ENCODE measurements around the gene SHISAL2A.

The SHISAL2A gene

DNA sequence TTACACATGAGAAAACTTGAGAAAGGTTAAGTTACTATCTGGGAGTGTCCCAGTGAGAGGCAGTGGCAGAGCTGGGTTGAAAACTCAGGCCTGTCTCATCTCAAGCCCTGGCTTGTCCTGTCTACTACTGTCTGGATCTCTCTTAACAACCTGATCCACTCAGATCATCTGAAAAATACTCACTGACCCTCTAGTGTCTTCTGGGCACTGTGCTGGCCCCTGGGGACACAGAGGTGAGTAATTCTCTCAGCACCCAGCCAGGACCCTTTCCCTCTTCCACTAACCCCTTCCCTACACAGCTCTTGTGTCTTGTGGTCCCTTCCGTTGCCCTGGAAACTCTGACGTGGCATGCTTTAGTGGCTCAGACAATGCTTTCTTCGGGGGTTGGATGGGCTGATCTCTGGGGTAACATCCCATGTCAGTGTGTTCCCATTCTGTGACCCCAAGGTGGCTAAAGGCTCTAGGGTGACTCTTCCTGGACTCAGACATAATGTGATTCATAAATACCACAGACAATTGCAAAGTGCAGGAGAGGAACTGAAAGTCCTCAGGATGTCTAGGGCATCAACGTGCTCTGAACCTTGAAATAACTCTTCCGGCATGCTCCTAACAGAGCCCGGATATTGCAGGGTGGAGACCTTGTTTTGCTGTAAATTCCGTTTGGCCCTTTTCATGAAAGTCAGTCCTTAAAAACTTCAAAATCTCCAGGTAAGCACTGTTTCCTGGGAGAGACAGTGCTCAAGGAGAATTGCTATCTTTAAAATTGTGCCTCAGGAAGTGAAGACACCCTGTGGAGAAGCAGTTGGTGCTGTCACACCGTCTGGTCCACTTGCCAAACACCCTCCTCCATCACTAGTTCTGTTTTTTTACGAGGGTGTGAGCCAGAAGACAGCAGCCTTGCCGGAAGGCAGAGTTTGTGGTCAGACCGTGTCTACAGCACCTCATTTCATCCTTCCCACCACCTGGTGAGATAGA is 4.0 kb downstream of the SHISAL2A start:
- H3K27me3 ChIP-seq, result peaks cover 0 to 28% of the 10 kb centered on the region in 2 donors
- TF ChIP-seq, protein P1, sequence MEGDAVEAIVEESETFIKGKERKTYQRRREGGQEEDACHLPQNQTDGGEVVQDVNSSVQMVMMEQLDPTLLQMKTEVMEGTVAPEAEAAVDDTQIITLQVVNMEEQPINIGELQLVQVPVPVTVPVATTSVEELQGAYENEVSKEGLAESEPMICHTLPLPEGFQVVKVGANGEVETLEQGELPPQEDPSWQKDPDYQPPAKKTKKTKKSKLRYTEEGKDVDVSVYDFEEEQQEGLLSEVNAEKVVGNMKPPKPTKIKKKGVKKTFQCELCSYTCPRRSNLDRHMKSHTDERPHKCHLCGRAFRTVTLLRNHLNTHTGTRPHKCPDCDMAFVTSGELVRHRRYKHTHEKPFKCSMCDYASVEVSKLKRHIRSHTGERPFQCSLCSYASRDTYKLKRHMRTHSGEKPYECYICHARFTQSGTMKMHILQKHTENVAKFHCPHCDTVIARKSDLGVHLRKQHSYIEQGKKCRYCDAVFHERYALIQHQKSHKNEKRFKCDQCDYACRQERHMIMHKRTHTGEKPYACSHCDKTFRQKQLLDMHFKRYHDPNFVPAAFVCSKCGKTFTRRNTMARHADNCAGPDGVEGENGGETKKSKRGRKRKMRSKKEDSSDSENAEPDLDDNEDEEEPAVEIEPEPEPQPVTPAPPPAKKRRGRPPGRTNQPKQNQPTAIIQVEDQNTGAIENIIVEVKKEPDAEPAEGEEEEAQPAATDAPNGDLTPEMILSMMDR (IDR thresholded peaks at IDR 0.05), result no peak
- H3K4me1 ChIP-seq, result peaks cover 0 to 12% (median 6%) of the 10 kb centered on the region in 4 donors
- intact Hi-C loops (cut with DNase I; ENCODE audit: low total_unique reads), result no loop called here
- H3K4me3 ChIP-seq, result no peak overlapping the region
- no peak for DNase-seq
- H3K9me3 ChIP-seq, result no peaks in the 10 kb centered on the region
- H3K36me3 ChIP-seq, result no peaks in the 10 kb centered on the region
- H3K27ac ChIP-seq, result no peak overlapping the region

DNA sequence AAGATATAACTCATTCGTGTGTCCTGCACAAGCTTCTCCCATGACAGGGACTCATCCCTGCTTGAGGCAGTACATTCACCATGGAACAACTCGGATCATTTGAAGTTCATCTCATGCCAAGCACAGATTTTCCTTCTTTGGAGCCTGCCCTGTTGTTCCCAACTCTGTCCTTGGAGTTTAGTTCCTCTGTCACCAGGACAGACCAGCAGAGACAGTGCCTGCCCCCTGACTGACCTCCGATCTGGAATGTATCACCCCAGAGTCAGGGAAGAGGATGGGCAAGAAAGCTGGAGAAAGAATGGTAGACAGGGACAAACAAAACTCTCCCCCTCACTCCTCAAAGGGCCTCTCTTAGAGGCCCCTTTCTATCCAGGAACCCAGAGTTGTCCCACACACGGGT is 5.0 kb downstream of the SHISAL2A start:
- no peak for DNase-seq
- Histone ChIP-seq H3K27ac (no peak overlapping the region), H3K36me3 (no peaks in the 10 kb centered on the region), H3K4me3 (no peak overlapping the region), H3K9me3 (no peaks in the 10 kb centered on the region), H3K27me3 (peaks cover 0 to 19% of the 10 kb centered on the region in 2 donors), H3K4me1 (peaks cover 0 to 7% (median 5%) of the 10 kb centered on the region in 4 donors)
- intact Hi-C loops (cut with DNase I; ENCODE audit: low total_unique reads), result no loop called here
- TF ChIP-seq, protein P1 (IDR thresholded peaks at IDR 0.05), result no peak

DNA sequence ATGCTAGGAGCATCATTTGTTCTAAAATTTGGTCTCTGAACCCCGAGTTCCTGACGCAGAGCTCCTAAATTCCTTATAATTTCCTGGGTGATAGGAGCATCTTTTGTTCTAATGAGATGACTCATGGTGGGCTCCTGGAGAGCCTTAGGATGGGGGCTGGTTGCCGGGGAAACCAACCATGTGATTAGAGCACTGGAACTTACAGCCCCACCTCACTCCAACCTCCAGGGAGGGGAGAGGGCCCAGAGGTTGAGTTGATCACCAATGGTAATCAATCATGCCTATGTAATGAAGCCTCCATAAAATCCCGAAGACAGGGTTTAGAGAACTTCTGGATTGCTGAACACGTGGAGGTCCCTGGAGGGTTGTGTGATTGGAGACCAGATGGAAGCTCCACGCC is 7.7 kb downstream of the SHISAL2A start:
- H3K9me3 ChIP-seq, result no peaks in the 10 kb centered on the region
- H3K27ac ChIP-seq, result no peak overlapping the region
- intact Hi-C loops (cut with DNase I; ENCODE audit: low total_unique reads), result no loop called here
- H3K4me1 ChIP-seq, result no peaks in the 10 kb centered on the region
- TF ChIP-seq, protein P1 (IDR thresholded peaks at IDR 0.05), result no peak
- no peak overlapping the region for H3K4me3 ChIP-seq
- H3K36me3 ChIP-seq, result no peaks in the 10 kb centered on the region
- no peak for DNase-seq
- no peaks in the 10 kb centered on the region for H3K27me3 ChIP-seq

DNA sequence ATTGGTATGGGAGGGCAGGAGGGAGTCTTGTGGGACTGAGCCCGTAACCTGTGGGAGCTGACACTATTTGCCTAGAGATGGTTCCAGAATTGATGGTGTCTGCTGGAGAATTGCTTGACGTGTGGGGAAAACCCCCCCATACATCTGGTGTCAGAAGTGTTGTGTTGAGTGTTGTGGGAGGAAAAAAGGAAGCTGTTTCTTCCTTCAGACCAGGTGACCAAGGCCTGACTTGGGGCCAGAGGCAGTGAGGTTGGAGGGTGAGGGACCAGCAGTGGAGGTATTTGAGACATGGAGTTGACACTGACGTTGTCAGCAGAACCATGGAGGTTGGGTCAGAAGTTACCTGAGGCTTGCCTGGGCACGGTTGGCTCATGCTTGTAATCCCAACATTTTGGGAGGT is 8.3 kb downstream of the SHISAL2A start:
- Histone ChIP-seq H3K27me3 (no peaks in the 10 kb centered on the region), H3K36me3 (no peaks in the 10 kb centered on the region), H3K4me1 (no peaks in the 10 kb centered on the region), H3K9me3 (no peaks in the 10 kb centered on the region), H3K4me3 (no peak overlapping the region), H3K27ac (no peak overlapping the region)
- TF ChIP-seq, protein P1 (IDR thresholded peaks at IDR 0.05), result no peak
- DNase-seq, result no peak
- intact Hi-C loops (cut with DNase I; ENCODE audit: low total_unique reads), result no loop called here

DNA sequence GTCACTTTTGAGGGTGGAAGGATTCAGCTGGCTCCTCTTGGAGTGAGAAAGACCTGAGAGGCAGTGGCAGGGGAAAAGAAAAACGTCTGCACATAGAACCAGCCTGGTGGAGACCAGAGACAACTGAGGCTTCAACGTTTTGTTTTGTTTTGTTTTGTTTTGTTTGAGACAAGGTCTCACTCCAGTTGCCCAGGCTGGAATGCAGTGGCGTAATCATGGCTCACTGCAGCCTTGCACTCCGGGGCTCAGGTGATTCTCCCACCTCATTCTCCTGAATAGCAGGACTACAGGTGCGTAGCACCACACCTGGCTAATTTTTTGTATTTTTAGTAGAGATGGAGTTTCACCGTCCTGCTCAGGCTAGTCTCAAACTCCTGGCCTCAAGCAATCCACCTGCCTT is 12.3 kb downstream of the SHISAL2A start:
- no peak overlapping the region for H3K4me3 ChIP-seq
- H3K27me3 ChIP-seq, result no peaks in the 10 kb centered on the region
- H3K4me1 ChIP-seq, result no peaks in the 10 kb centered on the region
- DNase-seq, result no peak
- H3K9me3 ChIP-seq, result no peaks in the 10 kb centered on the region
- TF ChIP-seq, protein P1 (IDR thresholded peaks at IDR 0.05), result no peak
- H3K36me3 ChIP-seq, result no peaks in the 10 kb centered on the region
- intact Hi-C loops (cut with DNase I; ENCODE audit: low total_unique reads), result no loop called here
- no peak overlapping the region for H3K27ac ChIP-seq

All from tibial artery (tissue), 4 donors.